Thyroid gland (tissue), 4 donors: ENCODE data around the gene BCL11B. TPM values are rescaled to one million over a fixed set of nuclear protein-coding genes. Genes with fewer than 3 reads are reported as not detected.

ENCODE experiments used
- DNase-seq, 2 donors: peaks; one replicate each; pipeline ENCODE4 v3.0.0-alpha.2; 2019
- H3K27ac ChIP-seq, 3 donors: fragments of 200-600 bp; sonication (generic); 1 replicate in 2 of 3; 2 replicates in 1 of 3; pipeline ENCODE4 v1.5.1; 2016 to 2019; ENCODE audit warnings: mild to moderate bottlenecking in 1 of 3, moderate library complexity in 1 of 3
- H3K27me3 ChIP-seq: fragments of 200-600 bp; sonication (generic); one replicate; pipeline ENCODE4 v1.5.1; 2019
- H3K36me3 ChIP-seq, 2 donors: fragments of 200-600 bp; sonication (generic); one replicate each; pipeline ENCODE4 v1.5.1; 2016 to 2019
- H3K4me1 ChIP-seq, 2 donors: fragments of 200-600 bp; sonication (generic); one replicate each; pipeline ENCODE4 v1.5.1; 2017 to 2019
- H3K4me3 ChIP-seq, 3 donors: fragments of 200-600 bp; sonication (generic); replicated peaks in 1 of 3; 1 replicate in 2 of 3; 2 replicates in 1 of 3; pipeline ENCODE4 v1.5.1; 2016; ENCODE audit warnings: mild to moderate bottlenecking in 1 of 3
- H3K9me3 ChIP-seq: fragments of 200-600 bp; sonication (generic); one replicate; pipeline ENCODE4 v1.5.1; 2017
- CTCF ChIP-seq, 6 experiments: fragments of 200-600 bp in 3 of 6; fragments of 450-650 bp in 3 of 6; sonication (generic) in 3 of 6; IDR thresholded peaks; one replicate each; pipeline ENCODE4 v1.5.1; 2016 to 2019; ENCODE audit warnings: antibody characterized with exemption in 6 of 6, mild to moderate bottlenecking in 2 of 6, inconsistent platforms in 1 of 6, moderate library complexity in 1 of 6
- POLR2A ChIP-seq, 2 donors: fragments of 450-650 bp; IDR thresholded peaks; one replicate each; pipeline ENCODE4 v1.6.1; 2017; ENCODE audit warnings: antibody characterized with exemption in 2 of 2, mild to moderate bottlenecking in 2 of 2, moderate library complexity in 1 of 2
- WGBS, 2 donors: methylation state at CpG; one replicate each; pipeline ENCODE4 v1.1.5; 2017; 5-methylcytosine and 5-hydroxymethylcytosine counted together
- intact Hi-C: fragments of 100-400 bp; cut with DNase I; formaldehyde crosslinking; loops from one replicate; pipeline ENCODE4 v1.15.1; 2023
- total RNA-seq, 4 donors: library from RNA; depleted of rRNA; stranded (reverse); fragments of >200 nt; gene quantifications; one replicate each; pipeline ENCODE4 v1.2.3, GENCODE V29; 2016

Gene BCL11B
- 1 to 10 TPM in 3 of 4 donors, under 1 TPM in 1; 0.81 to 4.3 (median 2.3) TPM for total RNA-seq

GRCh38 chr14:99271951-99272631, at the start of gene BCL11B:
BCL11B (minus strand) TSS chr14:99272197; CDS start chr14:99271218, 979 bp downstream.
- peak; percentile 91 for DNase-seq
- H3K36me3 ChIP-seq: no peaks in the 10 kb centered on the region
- intact Hi-C loops: loop anchor here (10.0 kb wide), 1 partner anchor 1287 kb away; no protein-coding TSS in a partner anchor
- 1 to 2% methylated on average over 40 to 46 of the region's 50 CpGs for WGBS, 2 donors
- peak within 1 kb of the TSS in 2 of 3 donors; percentile 20 to 49 for H3K27ac ChIP-seq
- H3K4me1 ChIP-seq: peaks cover 23 to 30% of the 10 kb centered on the region in 2 donors
- peak within 1 kb of the TSS; percentile 43 to 58 (median 47) for H3K4me3 ChIP-seq
- no peaks in the 10 kb centered on the region for H3K27me3 ChIP-seq
- H3K9me3 ChIP-seq: no peaks in the 10 kb centered on the region
- TF ChIP-seq CTCF (IDR thresholded peaks at IDR 0.05) (peak; percentile 11 to 69 (median 50)), POLR2A (IDR thresholded peaks at IDR 0.05) (peak in 1 of 2 donors; percentile 48)

GRCh38 chr14:99321236-99321925, 49.4 kb upstream of the BCL11B start:
- 91 to 95% methylated on average over 16 of the region's 16 CpGs for WGBS, 2 donors
- TF ChIP-seq CTCF (IDR thresholded peaks at IDR 0.05): no peak
- no peak overlapping the region for H3K4me3 ChIP-seq
- H3K4me1 ChIP-seq: no peaks in the 10 kb centered on the region
- intact Hi-C loops: no loop called here
- no peaks in the 10 kb centered on the region for H3K9me3 ChIP-seq
- no peak for DNase-seq
- no peaks in the 10 kb centered on the region for H3K27me3 ChIP-seq
- no peaks in the 10 kb centered on the region for H3K36me3 ChIP-seq
- H3K27ac ChIP-seq: no peak overlapping the region

- H3K27me3 ChIP-seq: no peaks in the 10 kb centered on the region
- WGBS, 2 donors: 86 to 93% methylated on average over 14 to 22 of the region's 27 CpGs
- H3K36me3 ChIP-seq: no peaks in the 10 kb centered on the region
- intact Hi-C loops: no loop called here
- no peak overlapping the region for H3K27ac ChIP-seq
- H3K9me3 ChIP-seq: no peaks in the 10 kb centered on the region
- H3K4me3 ChIP-seq: no peak overlapping the region
- TF ChIP-seq CTCF (IDR thresholded peaks at IDR 0.05) (no peak), POLR2A (IDR thresholded peaks at IDR 0.05) (no peak)
- no peaks in the 10 kb centered on the region for H3K4me1 ChIP-seq
- no peak for DNase-seq
These were observed 48.7 kb upstream of the BCL11B start for GRCh38 chr14:99320621-99321235.

GRCh38 chr14:99320105-99320572, 48.1 kb upstream of the BCL11B start:
- Histone ChIP-seq H3K36me3 (no peaks in the 10 kb centered on the region), H3K9me3 (no peaks in the 10 kb centered on the region), H3K27ac (no peak overlapping the region), H3K4me3 (no peak overlapping the region), H3K4me1 (no peaks in the 10 kb centered on the region), H3K27me3 (no peaks in the 10 kb centered on the region)
- intact Hi-C loops: no loop called here
- 17 to 33% methylated on average over 9 to 13 of the region's 23 CpGs for WGBS, 2 donors
- TF ChIP-seq POLR2A (IDR thresholded peaks at IDR 0.05): no peak
- TF ChIP-seq CTCF (IDR thresholded peaks at IDR 0.05): peak; percentile 20 to 78 (median 52)
- peak; percentile 41 to 50 for DNase-seq
